GM12864 (cell line): ENCODE measurements around the gene MBD6.

Source experiments
- DNase-seq: peaks from one replicate; pipeline ENCODE4 v3.0.0-alpha.2; 2011; ENCODE audit warnings: low read depth
- H3K4me3 ChIP-seq: 2 replicates; pipeline ENCODE4 v1.5.1; 2011; ENCODE audit warnings: mild to moderate bottlenecking, low read depth, low read length, control low read depth
- TF ChIP-seq, protein P1 (sequence below): IDR thresholded peaks from 2 replicates; pipeline ENCODE4 v1.5.1; 2011; ENCODE audit warnings: low read depth, mild to moderate bottlenecking, moderate library complexity, low read length, control low read depth, inconsistent platforms; ENCODE audit errors: missing control alignments

MBD6 gene

DNA sequence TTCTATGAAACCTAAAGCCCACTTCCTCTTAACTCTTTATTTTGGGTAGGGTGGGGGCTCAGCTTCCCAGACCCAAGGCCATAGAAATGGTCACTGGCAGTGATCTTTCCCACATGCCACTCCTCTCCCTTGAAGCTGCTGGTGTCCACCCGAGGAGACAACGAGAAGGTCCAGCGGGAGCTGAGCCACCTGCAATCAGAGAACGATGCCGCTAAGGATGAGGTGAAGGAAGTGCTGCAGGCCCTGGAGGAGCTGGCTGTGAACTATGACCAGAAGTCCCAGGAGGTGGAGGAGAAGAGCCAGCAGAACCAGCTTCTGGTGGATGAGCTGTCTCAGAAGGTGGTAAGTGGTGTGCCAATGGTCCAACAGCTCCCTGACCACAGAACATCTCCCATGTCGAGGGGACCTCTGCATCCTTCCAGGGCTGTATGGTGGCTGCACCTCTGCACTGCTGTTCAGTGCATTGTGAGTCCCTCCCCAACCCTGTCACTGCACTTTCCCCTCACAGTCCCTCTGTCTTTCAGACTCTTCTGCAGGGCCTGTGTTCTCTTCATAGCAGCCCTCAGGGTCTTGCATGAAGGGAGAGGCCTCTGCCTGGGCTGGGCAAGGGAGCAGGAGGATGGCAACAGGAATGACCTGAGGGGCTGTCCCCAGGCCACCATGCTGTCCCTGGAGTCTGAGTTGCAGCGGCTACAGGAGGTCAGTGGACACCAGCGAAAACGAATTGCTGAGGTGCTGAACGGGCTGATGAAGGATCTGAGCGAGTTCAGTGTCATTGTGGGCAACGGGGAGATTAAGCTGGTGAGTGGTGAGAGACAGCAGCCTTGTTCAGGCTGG lies 49.5 kb downstream of the MBD6 start:
- no peak overlapping the region for H3K4me3 ChIP-seq
- TF ChIP-seq, protein P1, sequence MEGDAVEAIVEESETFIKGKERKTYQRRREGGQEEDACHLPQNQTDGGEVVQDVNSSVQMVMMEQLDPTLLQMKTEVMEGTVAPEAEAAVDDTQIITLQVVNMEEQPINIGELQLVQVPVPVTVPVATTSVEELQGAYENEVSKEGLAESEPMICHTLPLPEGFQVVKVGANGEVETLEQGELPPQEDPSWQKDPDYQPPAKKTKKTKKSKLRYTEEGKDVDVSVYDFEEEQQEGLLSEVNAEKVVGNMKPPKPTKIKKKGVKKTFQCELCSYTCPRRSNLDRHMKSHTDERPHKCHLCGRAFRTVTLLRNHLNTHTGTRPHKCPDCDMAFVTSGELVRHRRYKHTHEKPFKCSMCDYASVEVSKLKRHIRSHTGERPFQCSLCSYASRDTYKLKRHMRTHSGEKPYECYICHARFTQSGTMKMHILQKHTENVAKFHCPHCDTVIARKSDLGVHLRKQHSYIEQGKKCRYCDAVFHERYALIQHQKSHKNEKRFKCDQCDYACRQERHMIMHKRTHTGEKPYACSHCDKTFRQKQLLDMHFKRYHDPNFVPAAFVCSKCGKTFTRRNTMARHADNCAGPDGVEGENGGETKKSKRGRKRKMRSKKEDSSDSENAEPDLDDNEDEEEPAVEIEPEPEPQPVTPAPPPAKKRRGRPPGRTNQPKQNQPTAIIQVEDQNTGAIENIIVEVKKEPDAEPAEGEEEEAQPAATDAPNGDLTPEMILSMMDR: no peak
- no peak for DNase-seq

DNA sequence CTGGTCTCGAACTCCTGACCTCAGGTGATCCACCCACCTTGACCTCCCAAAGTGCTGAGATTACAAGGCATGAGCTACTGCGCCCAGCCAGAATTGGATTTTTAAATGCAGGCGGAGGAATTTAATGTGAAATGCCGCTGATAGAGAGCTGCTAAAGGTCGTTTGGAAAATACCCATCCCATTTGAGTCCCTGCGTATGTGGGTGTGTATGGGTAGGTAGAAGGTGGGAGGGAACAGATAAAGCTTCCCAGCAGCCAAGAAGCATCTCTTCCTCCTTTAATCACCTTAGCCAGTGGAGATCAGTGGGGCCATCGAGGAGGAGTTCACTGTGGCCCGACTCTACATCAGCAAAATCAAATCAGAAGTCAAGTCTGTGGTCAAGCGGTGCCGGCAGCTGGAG lies 52.2 kb downstream of the MBD6 start:
- TF ChIP-seq, protein P1: no peak
- no peak for DNase-seq
- no peak overlapping the region for H3K4me3 ChIP-seq

- TF ChIP-seq, protein P1: no peak
- DNase-seq: no peak
- no peak overlapping the region for H3K4me3 ChIP-seq
Measured at GRCh38 chr12:57575771-57576612, 53.4 kb downstream of the MBD6 start.

- DNase-seq: no peak
- TF ChIP-seq, protein P1: no peak
- H3K4me3 ChIP-seq: no peak overlapping the region
Measured at GRCh38 chr12:57576613-57577160, 54.1 kb downstream of the MBD6 start.

DNA sequence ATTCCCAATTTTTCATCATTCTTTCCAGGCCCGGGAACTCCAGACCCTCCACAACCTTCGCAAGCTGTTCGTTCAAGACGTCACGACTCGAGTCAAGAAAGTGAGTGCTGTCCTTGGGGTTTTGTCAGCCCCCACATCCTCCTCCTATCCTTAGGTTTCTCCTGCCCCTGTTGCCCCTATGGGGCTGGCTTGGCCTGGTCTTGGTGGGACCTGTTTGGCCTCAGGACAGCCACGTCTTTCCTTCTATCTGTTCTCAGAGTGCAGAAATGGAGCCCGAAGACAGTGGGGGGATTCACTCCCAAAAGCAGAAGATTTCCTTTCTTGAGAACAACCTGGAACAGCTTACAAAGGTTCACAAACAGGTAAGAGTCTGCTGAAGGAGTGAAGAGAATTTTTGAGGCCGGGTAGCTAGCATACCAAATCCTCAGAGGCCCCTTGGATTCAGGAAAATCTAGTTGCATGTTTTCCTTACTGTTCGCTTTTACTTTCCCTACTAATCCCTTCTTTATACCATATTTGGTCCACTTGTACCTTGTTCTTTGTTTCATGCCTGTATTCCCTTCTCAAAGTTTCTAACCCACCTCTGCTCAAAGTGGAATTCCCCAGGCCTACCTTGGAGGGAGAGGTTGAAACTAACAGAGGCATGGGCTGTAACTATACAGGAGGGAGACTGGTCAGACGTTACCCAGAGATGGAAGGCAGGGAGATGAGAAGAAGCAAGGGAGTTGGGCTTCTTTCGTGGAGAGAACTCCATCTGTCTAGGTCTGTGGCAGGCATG lies 55.5 kb downstream of the MBD6 start:
- TF ChIP-seq, protein P1: no peak
- DNase-seq: no peak
- no peak overlapping the region for H3K4me3 ChIP-seq

- TF ChIP-seq, protein P1: no peak
- DNase-seq: no peak
- H3K4me3 ChIP-seq: no peak overlapping the region
Measured at GRCh38 chr12:57579011-57579410, 56.4 kb downstream of the MBD6 start.
